ENCODE data around the gene CDK5.
"Not testable (repeated sequence)": the region's sequence is repeated elsewhere in the genome, so short reads cannot be mapped to it uniquely, and the experiment has no call there.

The CDK5 gene

DNA sequence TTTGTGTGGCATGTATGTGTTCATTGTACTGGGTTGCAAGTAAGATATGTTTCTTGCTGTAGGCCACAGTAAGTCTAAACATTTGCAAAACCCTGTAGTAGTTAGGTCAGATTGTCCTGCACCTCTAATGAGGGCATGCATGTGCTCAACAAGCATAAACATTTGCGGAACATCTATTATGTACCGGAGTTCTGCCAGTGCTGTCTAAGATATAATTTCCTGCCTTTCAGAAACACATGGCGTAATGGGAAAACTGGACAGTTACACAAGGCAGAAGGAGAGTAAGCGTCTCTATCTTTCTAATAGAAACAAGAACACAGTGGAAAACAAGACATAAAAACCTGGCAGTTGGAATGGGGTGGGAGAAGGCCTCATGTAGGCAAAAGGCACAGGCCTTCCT is 26.7 kb downstream of the CDK5 start:
- no peak for DNase-seq

DNA sequence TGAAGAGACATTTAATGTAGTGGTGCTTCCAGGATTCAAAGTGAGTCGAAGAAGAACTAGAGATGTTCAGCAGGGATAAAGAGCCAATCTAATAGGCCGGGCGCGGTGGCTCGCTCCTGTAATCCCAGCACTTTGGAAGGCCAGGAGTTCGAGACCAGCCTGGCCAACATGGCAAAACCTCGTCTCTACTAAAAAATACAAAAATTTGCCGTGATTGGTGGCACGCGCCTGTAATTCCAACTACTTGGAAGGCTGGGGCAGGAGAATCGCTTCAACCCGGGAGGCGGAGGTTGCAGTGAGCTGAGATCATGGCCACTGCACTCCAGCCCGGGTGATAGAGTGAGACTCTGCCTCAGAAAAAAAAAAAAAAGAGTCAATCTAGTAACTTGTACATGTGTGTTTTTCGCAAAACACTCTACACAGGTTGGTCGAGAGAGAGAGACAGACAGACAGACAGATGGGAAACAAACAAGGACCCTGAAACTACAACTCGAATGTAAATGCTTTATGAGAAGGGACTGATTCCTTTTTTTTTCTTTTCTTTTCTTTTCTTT is 28.7 kb downstream of the CDK5 start:
- DNase-seq, result no peak

DNA sequence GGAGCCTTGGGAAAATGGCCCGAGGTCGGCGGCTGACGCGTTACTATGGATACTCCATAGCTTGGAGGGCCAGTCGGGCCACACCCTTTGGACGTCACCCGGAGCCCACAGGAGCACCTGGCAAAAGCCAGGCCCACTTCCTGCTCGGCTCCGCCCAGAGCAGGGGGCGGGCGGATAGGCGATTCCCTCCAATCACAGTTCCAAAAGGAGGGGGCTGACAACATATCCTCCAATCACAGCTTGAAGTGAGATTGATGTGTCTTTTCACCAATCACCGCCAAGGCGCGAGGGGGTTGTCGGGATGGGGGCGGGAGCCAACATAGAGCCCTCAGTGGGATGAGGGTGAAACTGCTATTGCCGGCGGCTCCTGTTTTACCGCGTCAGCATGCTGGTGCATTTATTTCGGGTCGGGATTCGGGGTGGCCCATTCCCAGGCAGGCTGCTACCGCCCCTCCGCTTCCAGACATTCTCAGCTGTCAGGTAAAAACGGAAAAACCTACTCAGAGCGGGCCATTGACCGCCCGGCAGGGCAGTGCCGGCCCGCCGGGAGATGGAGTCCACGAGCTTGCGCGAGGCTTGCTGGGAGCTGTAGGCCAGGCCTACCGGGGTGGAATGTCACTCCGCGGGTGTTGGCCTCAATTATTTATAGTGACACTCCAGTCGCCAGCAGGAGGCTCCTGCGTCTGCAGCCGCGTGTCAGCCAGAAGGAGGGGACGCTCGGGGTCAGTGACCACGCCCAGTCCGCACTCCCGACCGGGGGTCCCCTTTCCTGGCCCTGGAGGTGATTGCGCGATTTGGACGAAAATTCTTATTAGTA is 29.4 kb downstream of the CDK5 start, which contains the start of gene ABCB8:
Gene ABCB8, plus strand, starts transcription at position 320 of the 817 bp plus-strand sequence. Its CDS starts 66 bp downstream, at position 386.
- peak; percentile 100 for DNase-seq

DNA sequence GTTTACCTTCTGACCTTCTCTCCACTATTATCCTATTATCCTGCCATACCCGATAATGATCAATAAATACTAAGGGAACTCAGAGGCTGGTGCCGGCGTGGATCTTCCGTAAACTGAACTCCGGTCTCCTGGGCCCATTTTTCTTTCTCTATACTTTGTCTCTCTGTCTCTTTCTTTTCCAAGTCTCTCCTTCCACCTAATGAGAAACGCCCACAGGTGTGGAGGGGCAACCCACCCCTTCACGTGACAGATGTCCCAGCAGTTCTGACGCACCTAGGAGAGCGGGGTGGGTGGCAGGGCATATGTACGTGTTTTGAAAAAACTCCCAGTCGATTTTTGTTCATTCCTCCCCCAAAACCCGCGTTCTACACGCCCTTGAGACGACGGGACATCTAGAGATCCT is 30.0 kb downstream of the CDK5 start:
- not testable (repeated sequence) for DNase-seq

DNA sequence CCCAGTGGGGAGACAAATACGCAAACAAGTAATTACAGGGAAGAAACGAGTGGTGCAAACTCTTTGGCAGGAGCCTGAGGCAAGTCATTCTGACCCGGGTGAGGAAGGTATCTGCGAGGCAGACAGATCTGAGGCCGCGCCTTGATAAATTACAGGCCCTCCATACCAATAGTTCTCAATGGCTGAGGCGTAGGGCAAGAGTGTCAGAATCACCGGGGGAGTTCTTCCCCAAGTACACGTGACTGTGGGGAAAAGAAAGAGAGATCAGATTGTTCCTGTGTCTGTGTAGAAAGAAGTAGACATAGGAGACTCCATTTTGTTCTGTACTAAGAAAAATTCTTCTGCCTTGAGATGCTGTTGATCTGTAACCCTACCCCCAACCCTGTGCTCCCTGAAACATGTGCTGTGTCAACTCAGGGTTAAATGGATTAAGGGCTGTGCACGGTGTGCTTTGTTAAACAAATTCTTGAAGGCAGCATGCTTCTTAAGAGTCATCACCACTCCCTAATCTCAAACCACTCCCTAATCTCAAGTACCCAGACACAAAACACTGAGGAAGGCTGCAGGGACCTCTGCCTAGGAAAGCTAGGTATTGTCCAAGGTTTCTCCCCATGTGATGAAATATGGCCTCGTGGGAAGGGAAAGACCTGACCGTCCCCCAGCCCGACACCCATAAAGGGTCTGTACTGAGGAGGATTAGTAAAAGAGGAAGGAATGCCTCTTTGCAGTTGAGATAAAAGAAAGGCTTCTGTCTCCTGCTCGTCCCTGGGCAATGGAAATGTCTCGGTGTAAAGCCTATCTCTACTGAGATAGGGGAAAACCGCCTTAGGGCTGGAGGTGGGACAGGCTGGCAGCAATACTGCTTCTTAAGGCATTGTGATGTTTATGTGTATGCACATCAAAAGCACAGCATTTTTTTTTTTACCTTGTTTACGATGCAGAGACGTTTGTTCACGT is 30.6 kb downstream of the CDK5 start:
- DNase-seq, result not testable (repeated sequence)

DNA sequence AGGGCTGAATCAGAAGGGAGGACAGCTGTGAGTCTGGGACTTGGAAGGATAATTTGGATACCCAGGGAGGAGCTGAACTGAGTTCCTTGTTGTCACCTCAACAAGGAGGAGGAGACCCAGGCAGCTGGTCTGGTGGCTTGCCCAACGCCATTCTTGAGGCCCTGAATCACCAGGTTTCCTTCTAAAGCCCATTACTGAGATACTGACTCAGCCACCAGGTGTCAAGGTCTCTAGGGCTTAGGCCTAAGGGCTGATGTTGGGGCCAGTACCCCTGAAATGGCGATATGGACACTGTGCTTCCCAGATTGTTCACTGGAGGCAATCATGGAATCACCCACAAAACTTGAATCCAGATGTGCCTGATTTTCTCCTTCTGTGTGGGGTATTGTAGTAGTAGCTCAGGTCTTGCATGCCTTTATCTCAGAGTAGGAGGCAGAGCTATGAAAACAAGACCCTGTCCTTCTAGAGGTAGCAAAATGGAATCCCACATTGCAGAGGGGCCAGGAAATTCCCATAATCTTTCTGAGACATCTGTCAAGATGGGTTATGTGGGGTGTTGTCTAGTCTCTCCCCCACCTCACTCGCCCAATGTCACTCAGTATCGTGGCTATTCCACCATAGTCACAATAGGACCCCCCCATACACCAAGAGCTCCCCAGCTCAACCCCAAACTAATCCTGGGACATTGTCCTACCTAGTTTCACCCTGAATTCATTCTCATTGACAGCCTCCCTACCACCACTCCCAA is 31.6 kb downstream of the CDK5 start:
- no peak for DNase-seq

DNA sequence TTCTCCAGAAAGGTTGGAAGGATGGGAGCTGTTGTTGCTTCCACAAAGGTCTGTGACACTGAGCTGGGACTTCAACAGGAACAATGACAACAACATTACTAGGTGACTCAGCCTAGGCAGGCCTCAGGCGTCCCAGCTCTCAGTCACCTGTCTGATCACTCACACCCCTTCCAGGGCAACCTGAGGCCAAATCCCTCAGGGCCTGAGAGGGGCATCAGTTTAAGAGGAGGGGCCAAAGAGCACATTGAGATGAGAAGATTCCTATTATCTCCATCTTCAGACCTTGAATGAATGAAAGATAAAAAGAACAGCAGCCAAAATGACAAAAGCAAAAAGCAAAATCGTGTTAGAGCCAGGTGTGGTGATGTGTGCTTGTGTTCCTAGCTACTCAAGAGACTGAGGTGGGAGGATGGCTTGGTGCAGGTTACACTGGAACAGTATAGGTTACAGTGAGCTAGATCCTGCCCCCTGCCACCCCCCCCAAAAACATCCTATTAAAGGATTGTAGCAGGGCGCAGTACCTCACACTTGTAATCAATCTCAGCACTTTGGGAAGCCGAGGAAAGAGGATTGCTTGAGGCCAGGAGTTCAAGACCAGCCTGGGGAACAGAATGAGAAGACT is 33.2 kb downstream of the CDK5 start, which contains the start of gene ATG9B:
Gene ATG9B, minus strand, starts transcription at position 60 of the 622 bp plus-strand sequence. CDS start 71 bp downstream, outside the sequence.
- DNase-seq, result no peak

DNA sequence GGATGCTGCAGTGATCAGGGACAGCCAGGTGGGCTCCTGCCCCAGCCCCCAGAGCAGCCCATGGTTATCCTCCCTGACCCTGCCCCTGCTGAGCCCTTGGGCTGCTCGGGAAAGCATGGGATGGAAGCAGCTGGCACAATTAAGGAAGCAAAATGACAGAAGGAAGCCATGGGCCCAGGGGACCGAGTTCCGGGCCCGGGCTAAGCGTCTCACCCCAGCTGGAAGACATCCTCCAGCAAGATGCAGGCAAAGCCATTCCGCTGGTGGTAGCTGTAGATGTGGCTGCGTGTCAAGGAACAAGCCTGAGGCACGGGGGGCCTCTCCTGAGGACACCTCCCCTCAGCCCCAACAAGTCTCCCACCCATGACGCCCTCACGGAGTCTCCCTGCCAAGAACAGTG is 34.5 kb downstream of the CDK5 start:
- no peak for DNase-seq

DNA sequence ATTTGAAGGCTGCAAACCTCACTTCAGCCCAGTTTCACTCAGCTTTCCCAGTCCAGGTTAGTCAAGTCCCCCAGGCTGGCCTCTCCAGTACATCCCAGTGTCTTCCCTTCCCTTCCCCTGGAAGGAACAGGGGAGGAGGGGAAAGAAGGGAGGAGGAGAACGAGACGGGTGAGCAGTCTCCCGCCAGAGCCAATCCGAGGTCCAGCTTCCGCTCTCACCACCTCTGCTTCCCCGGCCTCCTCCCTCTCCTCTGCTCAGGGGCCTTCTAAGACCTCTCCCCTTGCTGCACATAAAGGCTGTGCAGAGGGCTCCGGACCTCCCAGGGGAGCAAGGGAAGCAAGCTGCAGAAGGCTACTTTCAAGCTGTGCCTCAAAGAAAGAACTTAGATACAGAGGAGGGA is 37.5 kb downstream of the CDK5 start:
- no peak for DNase-seq

DNA sequence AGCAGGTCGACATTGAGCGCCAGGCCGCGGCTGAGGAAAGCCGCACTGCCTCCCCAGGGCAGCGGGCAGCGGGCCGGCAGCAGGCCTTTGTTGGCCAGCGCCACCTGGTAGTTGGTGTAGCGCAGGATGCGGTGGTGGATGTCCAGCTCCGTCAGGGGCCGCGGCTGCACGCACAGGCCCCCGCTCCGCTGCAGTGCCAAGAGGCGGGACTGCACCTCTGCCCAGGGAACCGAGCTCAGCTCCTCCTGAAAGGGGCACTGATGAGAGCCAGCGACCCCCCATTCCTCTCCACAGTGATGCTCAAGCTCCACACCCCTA is 38.6 kb downstream of the CDK5 start:
- DNase-seq, result no peak

DNA sequence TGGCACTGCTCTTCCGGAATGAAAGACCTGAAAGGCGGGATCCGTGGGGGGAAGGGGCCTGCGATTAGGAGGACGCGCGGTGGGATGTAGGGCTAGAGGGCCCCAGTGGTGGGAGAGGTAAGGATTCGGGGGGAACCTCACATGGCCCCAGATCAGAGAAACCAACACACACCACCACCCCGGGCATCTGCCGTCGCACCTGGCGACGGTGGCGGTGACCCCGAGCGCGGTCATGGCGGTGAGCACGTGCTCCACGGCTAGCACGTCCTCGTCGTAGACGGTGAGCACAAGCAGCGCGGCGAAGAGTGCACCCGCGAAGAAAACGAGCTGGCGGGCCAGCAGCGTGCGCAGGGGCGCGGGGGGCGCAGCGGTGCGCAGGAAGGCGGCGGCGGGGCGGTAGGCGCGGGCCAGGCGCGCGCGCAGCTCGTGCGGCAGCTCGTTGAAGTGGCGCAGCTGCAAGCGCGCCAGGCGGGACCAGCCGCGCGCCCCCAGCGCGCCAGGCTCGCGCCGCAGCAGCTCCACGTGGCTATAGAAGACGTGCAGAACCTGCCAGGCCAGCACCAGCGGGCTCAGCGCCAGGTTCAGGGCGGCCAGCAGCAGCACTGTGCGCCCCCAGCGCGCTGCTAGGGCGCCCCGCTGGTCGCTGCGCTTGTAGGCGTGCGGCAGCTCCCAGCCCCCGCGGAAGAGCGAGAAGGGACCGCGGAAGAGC is 39.1 kb downstream of the CDK5 start:
- no peak for DNase-seq

DNA sequence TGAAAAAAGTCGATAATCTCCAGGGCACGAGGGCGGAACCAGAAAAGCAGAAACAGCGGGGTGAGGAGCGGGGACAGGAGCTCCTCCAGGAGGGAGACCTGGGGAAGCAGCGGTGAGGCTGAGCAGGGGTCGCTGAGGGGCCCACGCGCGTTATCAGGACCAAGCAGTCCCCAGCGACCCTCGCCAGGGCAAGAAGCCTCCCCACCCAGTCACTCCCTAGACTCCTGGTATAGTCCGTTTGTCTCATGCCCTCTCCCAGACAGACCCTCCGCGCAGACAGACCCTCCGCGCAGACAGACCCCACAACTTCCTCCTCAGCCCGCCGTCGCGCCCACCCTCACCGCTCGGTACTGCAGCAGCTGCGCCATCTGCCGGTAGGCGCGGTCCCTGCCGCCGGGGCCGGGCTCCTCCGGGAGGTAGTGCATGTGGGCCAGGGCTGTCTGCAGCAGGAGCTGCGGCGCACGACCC is 39.7 kb downstream of the CDK5 start:
- peak; percentile 79 for DNase-seq

DNA sequence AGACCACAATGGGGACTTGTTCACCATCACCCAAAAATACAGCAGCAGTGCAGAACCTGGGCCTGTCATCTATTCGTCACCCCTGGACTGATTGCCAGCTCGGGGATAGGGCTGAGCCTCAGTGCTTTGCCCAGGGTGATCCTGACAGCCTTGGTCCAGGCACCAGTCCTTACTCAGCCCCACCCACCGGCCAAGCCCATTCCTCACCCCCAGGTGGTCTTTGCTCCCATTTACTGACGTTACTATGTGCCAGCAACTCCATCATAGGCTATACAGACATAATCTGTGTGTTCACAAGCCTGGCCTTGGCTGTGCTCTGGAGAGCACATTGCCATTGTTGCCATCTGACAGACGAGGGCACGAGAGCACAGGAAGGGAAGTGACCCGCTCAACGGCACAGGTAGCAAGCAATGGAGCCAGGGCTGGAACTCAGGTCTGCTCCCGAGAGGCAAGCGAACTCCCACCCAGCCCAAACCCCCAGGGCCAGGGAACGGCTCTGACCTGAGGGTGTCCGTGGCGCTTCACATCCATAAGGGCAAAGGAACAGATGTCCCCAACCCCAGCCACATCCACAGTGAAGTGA is 40.2 kb downstream of the CDK5 start:
- no peak for DNase-seq

DNA sequence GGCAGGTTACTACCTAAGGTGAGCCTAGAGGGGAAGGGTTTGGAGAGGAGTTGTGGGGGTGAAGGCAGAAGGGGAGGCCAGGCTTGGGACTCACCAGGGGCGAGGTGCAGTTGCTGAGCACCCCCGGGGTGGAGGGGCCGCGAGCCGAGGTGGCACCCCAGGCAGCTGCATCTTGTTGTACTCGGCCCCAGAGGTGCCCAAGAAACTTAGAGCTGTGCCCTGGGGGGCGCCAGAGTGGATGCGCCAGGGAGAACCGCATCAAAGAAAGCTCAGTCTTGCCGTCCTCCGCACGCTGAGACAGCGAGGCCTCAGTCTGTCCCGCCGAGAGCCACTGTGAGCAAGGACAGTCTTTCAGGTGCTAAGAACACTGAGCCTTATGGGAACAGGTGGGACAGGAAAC is 40.8 kb downstream of the CDK5 start:
- no peak for DNase-seq

DNA sequence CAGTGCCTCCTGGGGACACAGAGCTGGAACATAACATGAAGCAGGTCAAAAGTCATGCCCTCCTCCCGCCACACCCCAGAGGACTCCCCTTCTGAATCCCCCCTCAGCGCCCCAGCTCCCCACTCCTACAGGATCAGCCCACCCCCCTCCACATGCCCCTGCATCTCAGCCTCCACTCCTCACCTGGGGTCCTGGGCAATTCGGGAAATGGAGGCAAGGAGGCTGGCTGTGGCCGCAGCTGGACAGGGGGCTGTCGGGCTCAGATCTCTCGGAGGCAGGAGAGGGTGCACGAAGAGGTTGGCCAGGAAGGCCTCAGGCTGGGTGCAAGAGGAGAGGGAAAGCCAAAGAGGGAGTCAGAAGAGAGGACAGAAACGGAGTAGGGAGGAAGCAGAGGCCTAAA is 41.2 kb downstream of the CDK5 start:
- DNase-seq, result no peak

DNA sequence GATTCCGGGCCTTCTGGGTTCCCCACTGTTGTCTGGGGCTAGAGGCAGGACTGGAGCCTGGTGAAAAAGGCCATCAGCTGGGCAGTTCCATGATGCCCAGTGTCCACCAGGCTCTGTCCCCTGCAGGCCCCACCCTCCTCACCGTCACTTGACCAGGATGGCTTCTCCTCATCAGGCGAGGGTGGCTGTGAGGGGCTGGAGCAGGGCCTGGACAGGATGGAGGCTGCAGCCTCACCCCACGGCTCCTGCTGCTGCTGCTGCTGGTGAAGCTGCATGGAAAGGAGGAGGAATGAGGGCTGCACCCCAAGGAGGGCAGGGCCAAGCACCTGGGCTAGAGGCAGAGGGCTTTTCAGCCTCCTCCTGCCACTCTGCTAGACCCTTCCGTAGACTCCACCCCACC is 41.7 kb downstream of the CDK5 start:
- no peak for DNase-seq

DNA sequence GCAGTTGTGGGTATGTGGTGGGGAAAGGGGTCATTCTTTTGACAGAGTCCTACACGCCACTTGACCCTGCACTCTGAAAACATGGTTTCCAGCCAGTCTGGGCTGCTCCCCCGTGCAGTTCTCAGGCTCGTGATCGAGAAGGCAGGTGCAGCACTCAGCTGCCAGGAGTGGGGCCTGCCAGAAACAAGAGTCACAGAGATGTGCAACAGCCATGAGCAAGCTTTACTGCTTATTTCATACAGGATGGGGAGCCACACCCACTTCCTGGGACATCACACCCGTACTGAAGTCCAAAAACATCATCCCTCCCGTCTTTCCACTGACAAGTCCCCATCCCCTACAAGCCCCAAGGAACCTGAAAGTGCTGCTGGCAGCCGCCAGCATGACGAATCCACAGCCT is 42.7 kb downstream of the CDK5 start:
- DNase-seq, result no peak

DNA sequence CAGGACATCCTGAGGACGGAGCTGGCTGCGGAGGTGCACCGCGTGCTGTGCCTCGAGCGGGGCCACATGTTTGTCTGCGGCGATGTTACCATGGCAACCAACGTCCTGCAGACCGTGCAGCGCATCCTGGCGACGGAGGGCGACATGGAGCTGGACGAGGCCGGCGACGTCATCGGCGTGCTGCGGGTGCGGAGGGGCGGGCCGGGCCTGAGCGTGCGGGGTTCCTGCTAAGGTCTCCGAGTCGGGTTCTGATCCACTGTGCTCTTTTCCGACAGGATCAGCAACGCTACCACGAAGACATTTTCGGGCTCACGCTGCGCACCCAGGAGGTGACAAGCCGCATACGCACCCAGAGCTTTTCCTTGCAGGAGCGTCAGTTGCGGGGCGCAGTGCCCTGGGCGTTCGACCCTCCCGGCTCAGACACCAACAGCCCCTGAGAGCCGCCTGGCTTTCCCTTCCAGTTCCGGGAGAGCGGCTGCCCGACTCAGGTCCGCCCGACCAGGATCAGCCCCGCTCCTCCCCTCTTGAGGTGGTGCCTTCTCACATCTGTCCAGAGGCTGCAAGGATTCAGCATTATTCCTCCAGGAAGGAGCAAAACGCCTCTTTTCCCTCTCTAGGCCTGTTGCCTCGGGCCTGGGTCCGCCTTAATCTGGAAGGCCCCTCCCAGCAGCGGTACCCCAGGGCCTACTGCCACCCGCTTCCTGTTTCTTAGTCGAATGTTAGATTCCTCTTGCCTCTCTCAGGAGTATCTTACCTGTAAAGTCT is 43.8 kb downstream of the CDK5 start:
- peak; percentile 93 for DNase-seq

DNA sequence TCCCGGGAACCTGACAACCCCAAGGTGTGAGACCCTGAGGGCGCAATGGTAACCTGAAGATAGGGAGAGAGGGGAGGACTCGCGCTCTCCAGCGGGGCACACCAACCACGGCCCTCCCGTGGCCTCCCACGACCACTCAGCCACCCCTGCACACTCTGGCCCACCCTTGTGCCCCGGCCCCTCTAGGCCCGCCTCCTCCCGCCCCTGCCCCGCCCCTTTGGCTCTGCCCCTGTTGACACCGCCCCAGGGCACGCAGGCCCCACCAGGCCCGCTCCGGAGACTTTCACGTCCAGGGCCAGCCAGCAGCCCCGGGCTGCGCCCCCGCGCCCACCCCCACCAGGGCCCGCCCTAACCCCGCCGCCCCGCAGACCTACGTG is 44.4 kb downstream of the CDK5 start:
- DNase-seq, result no peak

DNA sequence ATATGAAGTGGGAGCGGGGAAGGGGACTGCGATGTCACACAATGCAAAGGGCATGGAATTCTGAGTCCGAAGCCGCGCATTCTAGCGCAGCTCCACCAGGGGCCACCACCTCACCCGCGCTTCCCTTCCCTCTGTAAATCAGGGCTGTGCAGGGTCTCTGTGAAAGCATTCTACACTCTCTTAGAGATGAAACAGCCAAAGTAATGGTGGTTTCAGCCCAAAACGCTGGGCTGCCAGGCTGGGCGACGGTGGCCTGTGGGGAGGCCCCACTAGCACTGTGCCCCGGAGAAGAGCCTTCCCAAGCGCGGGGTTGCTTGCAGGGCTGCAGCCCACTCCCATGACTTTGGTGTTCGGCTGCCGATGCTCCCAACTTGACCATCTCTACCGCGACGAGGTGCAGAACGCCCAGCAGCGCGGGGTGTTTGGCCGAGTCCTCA is 44.8 kb downstream of the CDK5 start:
- no peak for DNase-seq
